Stimulated activated CD4-positive, alpha-beta T cell treated with anti-CD3 and anti-CD28 coated beads, TNF-alpha, amount 100 ng/mL, for 48 hours (primary cell): ENCODE results near the gene LTC4S.
A peak's percentile ranks its signal among the peaks of the same experiment; 100 is the strongest.
"Not testable (repeated sequence)": the region's sequence is repeated elsewhere in the genome, so short reads cannot be mapped to it uniquely, and the experiment has no call there.

ENCODE experiments used
- DNase-seq, 3 donors: peaks; one replicate each; pipeline ENCODE4 v3.0.0-alpha.2; 2020; ENCODE audit warnings: low read depth in 3 of 3

The LTC4S gene

DNA sequence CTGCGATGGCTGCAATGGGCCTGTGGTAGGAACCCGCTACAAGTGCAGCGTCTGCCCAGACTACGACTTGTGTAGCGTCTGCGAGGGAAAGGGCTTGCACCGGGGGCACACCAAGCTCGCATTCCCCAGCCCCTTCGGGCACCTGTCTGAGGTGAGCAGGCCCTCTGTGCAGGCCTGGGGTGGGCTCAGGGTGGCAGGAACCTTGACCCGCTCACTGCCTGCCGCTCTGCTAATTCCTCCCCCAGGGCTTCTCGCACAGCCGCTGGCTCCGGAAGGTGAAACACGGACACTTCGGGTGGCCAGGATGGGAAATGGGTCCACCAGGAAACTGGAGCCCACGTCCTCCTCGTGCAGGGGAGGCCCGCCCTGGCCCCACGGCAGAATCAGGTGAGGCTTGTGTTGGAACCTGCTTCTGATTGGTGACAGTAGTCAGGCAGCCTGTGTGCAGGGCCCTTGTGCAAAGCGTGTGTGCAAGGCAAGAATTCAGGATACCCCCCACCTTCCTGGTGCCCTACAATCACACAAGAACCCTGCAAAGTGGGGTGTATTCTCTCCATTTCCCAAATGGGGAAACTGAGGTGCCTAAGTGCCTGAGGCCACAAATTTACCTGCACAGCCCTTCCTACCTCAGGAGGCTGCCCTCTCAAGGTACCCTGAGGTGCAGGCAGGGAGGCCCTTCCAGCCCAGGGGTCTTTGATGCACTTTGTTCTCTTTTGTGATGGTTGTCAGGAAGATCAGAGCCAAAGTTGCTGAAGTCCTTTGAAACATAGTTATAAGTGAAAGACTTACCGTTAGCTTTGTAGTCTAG lies 30.4 kb downstream of the LTC4S start:
- no peak for DNase-seq

DNA sequence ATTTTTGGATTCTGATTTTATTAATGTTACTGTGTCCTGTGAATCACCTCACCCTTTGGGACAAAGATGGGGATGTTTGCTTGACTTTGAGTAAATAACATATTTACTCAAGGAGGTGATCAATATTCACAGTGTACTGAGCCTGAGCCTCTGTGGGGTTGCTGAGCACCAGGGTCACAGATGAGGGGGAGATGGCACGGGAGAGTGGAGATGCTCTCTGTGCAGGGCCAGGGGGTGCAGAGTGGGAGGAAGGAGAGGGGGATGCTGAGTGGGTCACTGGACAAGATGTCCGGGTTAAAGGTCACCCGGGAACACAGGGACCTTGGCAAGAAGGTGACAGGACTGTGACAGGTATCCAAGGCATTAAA lies 30.9 kb downstream of the LTC4S start:
- DNase-seq = no peak

DNA sequence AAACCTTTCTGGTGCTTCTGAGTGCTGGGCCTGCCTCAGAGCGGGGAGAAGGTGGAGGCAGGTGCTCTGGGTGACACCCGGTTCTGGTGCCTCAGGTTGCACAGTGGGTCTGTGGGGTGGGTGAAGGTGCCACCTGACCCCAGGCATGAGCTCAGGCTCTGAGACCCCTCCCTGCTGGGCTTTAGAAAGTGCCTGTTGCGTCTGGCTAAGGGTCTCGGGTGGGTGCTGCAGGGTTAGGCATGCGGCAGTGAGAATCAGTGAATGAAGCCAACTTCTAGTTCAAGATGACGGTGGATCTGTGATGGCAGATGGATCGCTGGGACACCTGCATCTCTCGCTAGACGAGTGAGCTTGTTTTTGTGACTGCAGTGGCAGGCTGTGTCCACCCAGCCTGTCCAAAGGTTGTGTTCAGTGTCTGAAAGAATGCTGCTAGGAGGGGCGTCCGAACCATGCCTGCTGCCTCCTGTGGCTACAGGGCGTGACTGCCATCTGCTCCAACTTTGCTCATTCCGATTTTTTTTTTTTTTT lies 31.9 kb downstream of the LTC4S start:
- no peak for DNase-seq

DNA sequence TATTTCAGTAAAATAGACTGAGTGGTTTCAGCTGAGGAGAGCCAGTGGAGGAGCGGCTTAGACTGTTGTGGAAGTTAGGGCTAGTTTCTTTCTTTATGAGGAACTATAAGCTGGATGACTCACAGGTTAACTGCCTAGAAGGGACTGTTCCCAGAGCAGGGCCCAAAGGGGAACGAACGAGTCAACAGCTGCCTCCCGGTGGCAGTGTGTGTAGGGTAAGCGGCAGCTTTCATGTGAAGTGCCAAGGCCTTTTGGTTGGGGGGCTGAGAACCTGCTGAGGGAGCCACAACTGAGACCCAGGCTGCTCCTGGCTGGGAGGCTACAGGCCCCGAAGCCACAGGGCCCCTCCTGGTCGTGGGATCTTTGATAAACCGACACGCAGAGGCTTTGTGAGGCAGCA lies 33.9 kb downstream of the LTC4S start:
- peak in 1 of 3 donors; percentile 57 for DNase-seq

DNA sequence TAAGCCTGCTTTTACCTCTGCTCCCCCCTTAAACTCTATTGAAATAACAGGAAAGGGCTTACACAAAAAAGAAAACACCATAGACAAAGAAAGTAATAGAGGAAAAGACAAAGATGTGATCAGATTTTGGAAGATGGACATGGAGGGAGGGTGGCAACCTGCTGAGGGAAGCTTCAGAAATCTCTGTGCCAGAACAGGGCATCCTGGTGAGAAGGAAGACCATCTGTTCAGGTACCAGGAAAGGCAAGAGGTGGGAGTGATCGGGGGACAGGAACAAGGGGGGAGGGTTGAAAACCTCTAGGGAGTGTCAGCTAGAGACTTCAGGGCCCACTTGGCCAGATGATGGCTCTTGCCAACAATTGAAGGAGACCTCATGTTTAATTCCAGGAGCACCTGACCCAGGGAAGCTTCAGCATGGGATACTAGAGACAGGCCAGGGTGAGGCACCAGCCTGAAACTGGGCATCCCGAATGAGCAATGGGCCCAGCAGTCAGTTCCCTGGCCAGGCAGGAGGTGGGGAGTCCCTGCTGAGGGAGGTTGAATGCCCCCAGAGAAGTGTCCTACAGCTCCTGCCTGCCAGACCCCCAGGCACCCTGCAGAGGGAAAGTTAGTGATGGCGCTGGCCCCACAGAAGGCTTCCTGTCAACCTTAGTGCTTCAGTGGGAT lies 35.1 kb downstream of the LTC4S start:
- DNase-seq = no peak

DNA sequence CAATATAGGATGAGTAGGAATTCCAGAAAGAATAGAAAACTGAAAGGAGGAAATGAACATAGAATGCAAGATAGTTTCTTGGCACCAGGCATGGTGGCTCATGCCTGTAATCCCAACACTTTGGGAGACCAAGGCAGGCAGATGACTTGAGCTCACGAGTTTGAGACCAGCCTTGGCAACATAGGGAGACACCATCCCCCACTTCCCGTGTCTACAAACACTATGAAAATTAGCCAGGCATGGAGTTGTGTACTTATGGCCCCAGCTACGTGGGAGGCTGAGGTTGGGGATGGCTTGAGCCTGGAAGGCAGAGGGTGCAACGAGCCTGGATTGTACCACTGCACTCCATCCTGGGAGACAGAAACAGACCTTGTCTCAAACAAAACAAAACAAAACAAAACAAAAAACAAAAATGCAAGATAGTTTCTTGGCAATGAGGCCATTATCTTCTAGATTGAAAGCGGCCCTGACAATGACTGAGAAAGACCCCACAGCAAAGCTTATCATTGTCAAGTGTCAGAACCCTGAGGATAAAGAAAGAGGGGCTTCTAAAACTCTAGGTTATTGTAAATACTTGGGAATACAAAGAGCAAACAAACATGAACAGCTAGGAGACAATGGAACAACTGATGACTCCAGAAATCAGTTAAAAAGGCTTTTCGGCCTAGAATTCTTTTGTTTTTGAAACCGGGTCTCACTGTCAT lies 36.1 kb downstream of the LTC4S start:
- DNase-seq = no peak

DNA sequence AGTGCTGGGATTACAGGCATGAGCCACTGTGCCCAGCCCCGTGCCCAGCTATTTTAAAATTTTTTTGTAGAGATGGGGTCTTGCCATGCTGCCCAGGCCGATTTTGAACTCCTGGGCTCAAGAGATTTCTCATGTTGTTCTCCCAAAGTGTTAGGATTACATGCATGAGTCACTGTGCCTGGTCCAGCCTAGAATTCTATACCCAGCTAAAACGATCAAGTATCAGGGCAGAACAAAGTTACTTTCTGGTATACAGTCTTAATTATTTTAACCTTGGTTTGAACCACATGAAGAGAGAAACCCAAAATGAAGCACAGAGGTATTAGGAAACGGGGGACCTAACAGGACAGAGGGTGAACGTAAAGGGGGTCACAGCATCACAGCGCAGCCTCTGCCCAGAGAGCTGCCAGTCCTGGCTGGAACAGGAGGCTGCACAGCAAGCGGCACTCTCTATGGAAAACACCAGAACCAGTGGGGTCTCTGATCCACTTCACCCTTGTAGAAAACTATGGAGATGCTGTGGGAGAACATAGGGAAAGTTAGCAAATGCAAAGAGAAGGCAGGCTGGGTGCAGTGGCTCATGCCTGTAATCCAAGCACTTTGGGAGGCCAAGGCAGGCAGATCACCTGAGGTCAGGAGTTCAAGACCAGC lies 37.2 kb downstream of the LTC4S start:
- DNase-seq = no peak

DNA sequence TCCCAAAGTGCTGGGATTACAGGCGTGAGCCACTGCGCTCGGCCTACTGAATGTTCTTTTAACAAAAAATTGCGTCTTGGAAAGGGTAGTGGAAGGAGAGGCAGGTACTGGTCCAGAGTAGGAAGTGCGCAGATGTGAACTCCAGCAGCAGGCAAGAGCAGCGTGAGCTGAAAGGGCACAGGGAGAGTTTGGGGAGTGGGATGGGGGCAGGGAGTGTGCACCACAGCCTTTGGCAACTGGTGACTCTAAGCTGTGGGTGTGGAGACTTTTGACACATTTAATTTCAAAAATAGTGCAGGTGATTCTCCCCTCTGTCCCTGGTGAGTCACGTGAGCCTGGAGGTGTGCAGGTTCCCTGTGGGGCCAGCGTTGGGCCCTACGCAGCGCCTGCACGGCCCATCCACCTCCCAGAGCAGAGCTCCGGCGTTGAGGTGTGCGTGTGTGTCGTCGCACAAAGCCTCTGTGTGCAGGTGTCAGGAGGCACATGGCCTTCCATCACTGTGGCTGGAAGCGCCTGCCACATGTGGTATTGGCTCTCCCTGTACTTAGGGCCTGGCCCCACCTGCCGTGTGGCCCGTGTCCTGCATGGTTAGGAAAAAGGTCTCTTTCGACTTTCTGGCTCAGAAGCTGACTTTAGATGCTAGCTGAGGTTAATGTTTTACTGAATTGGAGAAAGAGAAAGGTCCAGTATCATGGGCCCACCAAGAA lies 38.4 kb downstream of the LTC4S start:
- DNase-seq = no peak

DNA sequence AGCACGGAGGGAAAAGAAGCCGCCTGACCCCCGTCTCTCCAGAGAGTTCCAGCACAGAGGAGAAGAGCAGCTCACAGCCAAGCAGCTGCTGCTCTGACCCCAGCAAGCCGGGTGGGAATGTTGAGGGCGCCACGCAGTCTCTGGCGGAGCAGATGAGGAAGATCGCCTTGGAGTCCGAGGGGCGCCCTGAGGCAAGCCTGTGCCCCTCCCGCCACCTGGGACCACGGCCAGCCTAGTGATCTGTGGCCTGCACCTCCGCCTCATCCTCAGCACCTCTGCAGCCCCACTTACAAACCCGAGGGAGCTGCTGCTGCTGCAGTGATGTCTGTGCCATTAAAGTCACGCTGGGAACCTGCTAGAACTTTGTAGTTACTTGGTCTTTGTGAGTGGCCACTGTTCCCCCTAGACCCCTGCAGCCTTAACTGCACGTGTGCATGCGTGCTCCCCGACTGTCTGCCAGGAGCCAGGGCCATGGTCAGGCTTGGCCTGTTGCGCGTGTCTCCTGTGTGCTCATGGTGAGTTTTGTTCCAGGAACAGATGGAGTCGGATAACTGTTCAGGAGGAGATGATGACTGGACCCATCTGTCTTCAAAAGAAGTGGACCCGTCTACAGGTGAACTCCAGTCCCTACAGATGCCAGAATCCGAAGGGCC lies 39.4 kb downstream of the LTC4S start:
- DNase-seq = no peak

DNA sequence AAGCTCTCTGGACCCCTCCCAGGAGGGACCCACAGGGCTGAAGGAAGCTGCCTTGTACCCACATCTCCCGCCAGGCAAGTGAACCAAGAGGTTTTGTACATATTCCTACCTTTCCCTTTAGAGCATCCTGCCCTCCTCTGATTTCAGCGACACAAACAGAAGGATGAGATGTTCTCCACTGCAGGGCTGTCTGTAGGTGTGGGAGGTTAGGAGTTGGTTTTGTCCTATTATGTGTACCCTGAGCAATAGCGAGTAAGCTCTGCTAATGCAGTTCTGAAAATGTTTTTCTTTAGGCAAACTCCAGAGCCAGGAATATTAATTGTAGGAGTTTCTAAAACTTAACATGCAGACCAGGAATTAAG lies 39.9 kb downstream of the LTC4S start:
- DNase-seq = no peak

DNA sequence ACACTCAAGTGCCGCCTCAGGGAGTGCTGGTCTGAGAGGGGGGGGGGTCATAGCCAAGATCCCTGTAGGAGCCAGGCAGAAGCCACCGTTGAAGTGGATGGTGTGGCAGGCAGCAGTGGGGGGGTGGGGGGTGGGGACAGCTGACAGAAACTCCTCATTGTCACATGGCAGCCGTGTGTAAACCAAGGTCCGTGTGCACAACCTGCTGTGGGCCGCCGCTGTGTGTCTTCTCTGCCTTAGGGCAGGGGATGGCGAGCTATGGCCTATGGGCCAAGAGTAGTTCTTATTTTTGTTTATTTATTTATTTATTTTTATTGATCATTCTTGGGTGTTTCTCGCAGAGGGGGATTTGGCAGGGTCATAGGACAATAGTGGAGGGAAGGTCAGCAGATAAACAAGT lies 40.3 kb downstream of the LTC4S start:
- DNase-seq = no peak

DNA sequence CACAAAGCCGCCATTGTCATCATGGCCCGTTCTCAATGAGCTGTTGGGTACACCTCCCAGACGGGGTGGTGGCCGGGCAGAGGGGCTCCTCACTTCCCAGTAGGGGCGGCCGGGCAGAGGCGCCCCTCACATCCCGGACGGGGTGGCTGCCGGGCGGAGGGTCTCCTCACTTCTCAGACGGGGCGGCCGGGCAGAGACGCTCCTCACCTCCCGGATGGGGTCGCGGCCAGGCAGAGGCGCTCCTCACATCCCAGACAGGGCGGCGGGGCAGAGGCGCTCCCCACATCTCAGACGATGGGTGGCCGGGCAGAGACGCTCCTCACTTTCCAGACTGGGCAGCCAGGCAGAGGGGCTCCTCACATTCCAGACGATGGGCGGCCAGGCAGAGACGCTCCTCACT lies 41.1 kb downstream of the LTC4S start:
- not testable (repeated sequence) for DNase-seq

DNA sequence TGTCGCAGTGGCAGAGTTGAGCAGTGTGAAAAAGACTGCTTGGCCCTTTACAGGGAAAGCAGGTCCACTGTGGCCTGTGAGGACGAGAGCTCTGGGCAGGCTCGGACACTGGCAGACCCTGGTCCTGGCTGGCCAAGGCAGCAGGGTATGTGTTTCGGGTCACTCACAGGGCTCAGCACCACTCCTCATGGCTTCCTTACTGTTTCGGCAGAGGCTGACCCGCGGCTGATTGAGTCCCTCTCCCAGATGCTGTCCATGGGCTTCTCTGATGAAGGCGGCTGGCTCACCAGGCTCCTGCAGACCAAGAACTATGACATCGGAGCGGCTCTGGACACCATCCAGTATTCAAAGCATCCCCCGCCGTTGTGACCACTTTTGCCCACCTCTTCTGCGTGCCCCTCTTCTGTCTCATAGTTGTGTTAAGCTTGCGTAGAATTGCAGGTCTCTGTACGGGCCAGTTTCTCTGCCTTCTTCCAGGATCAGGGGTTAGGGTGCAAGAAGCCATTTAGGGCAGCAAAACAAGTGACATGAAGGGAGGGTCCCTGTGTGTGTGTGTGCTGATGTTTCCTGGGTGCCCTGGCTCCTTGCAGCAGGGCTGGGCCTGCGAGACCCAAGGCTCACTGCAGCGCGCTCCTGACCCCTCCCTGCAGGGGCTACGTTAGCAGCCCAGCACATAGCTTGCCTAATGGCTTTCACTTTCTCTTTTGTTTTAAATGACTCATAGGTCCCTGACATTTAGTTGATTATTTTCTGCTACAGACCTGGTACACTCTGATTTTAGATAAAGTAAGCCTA lies 42.6 kb downstream of the LTC4S start:
- peak in 2 of 3 donors; percentile 25 to 26 for DNase-seq

DNA sequence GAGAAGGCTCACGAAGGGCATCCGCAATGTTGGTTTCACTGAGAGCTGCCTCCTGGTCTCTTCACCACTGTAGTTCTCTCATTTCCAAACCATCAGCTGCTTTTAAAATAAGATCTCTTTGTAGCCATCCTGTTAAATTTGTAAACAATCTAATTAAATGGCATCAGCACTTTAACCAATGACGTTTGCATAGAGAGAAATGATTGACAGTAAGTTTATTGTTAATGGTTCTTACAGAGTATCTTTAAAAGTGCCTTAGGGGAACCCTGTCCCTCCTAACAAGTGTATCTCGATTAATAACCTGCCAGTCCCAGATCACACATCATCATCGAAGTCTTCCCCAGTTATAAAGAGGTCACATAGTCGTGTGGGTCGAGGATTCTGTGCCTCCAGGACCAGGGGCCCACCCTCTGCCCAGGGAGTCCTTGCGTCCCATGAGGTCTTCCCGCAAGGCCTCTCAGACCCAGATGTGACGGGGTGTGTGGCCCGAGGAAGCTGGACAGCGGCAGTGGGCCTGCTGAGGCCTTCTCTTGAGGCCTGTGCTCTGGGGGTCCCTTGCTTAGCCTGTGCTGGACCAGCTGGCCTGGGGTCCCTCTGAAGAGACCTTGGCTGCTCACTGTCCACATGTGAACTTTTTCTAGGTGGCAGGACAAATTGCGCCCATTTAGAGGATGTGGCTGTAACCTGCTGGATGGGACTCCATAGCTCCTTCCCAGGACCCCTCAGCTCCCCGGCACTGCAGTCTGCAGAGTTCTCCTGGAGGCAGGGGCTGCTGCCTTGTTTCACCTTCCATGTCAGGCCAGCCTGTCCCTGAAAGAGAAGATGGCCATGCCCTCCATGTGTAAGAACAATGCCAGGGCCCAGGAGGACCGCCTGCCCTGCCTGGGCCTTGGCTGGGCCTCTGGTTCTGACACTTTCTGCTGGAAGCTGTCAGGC lies 43.6 kb downstream of the LTC4S start:
- DNase-seq = no peak

DNA sequence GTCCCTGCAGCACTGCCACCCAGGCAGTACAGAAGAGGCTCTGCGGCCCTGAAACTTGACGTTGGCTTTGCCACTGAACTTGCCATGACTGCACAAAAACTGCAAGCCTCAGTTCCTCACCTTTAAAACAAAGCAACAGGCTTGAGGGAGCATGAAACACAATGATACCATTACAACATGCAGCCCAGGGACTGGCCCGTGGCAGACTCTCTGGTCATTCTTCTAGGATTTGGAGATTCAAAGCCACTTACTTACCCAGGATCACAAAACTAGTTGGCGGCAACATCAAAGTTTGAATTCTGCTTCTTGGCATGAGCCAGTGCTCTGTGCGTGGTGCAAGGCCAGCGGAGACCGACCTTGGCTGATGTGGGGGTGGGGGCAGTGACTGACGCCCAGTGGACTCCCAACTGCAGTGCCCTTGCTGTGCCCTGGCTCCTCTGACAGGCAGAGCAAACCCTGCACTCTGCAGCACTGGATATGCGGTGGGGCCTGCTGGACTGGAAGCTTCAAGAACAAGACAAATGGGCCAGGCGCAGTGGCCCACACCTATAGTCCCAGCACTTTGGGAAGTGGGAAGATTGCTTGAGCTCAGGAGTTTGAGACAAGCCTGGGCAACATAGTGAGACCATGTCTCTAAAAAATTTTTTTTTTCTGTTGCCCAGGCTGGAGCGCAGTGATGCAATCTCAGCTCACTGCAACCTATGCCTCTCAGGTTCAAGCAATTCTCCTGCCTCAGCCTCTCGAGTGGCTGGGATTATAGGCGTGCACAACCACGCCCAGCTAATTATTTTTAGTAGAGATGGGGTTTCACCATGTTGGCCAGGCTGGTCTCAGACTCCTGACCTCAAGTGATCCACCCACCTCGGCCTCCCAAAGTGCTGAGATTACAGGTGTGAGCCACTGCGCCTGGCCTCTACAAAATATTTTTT lies 45.8 kb downstream of the LTC4S start:
- DNase-seq = no peak

DNA sequence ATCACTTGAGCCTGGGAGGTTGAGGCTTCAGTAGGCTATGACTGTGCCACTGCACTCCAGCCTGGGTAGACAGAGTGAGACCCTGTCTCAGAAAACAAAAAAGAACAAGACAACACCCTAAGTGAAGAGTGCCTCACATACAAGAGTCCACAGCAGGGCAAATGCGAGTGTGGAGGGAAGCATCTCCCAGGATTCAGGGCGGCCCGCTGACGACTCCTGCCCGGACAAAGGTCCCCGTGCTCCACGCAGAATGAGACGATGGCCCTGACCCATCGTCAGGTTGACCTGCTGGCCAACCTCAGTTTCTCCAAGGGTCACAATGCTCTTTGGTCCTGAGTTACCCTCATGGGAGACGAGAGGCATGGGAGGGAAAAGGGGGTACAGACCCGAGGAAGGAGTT lies 46.5 kb downstream of the LTC4S start:
- no peak for DNase-seq

DNA sequence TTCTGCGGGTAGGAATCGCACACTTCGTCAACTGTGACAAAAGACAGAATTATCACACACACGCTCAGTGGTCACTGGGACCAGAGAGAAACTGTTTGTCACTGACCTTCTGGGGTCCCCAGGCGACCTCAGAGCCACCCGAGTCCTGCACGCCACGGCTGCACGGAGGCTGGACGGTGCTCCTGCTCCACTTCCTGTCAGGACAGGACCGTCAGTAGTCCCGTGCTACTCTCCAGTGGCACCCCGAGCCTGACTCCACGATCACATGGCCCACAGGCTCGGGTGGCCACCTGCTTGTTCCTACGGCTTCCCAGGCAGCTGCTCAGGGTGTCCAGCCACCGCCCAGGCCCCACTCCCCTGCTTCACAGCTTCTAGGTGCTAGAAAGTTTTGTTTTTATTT lies 47.0 kb downstream of the LTC4S start:
- no peak for DNase-seq

DNA sequence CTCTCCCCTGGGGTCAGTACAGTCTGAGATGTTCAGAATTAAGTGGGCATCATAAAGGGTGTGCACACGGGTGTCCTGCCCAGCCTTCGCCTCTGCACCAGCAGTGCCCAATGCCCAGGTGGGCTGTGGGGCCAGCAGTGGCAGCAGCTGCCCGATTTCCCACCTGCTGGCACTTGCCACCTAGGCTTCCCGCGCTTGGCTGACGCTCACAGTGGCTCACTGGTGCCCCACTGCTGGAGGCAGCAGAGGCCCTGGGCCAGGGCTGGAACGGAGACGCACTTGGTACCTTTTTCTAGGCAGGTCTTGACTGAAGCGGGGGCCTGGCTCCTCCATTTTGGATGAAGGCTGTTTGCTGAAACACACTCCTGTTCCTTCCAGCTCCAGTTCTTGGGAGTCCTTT lies 47.8 kb downstream of the LTC4S start:
- DNase-seq = no peak
